Activated naive CD8-positive, alpha-beta T cell treated with anti-CD3 and anti-CD28 coated beads, Interleukin-2, amount 50 U/mL, for 16 hours (primary cell): ENCODE data around the gene ANTXRL.
"Not testable (repeated sequence)": the region's sequence is repeated elsewhere in the genome, so short reads cannot be mapped to it uniquely, and the experiment has no call there.

Experiments used
- DNase-seq: peaks from one replicate; pipeline ENCODE4 v3.0.0-alpha.2; 2020; ENCODE audit warnings: low read depth, low spot score

Gene ANTXRL

GRCh38 chr10:46254467-46254866 is 32.3 kb upstream of the ANTXRL start:
- DNase-seq, result no peak

DNA sequence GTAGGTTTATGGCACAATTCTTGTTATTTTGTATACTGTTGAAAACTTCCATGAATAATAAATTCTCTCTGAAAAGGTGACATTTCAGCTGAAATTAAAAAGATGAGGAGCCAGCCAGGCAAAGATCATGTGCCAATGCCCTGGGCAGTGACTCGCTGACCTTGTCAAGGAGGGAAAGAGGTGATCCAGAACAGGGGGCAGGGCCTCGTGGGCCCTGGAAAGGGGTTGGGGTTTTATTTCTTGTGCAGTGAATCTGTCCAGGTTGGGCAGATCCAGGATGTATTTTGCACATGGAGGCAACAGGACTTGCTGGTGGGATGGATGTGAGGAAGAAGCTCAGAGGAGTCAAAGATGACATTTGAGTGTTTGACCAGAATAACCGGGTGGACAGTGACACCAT is 31.6 kb upstream of the ANTXRL start:
- DNase-seq, result not testable (repeated sequence)

DNA sequence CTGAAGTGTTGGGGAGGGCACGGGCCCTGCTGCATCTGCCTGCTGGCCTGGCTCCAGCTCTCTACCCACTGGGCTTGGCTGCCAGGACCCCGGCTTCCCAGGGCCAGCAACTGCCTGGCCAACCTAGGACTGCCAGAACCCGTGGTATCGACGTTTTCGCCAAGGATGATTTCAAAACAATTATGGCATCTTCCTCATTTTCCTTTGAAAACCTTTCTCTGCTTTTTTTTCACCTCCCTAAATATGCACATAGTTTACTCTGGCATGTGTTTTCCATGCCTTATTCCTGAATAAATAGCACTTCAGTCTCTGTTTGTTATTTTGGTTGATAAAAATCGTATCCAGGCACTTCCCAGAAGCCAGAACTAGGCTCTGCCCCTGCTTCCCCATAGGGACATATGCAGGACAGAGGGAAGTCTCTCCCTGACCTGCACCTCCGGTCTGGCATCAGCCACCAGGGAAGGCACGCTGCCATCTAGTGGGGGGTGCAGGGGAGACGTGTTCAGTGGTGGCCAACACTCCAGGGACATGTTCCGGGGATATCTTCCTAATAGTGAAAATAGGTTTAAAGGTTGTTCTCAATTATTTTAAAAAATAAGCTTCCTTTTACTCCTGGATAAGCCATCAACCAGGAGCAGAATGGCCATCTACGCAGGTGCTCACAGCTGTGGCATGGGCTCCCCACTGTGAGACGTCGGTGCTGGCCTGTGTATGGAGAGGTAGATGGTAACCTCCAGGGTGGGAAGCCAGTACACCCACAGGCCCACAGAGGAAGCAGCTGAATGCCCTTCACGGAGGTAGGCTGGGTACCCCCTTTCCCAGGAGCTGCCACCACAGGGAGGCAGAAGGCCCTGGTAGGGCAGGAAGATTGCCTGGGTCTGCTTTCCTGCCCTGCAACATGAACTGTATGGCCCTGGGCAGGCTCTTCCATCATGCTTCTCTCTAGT is 30.7 kb upstream of the ANTXRL start:
- DNase-seq, result no peak

DNA sequence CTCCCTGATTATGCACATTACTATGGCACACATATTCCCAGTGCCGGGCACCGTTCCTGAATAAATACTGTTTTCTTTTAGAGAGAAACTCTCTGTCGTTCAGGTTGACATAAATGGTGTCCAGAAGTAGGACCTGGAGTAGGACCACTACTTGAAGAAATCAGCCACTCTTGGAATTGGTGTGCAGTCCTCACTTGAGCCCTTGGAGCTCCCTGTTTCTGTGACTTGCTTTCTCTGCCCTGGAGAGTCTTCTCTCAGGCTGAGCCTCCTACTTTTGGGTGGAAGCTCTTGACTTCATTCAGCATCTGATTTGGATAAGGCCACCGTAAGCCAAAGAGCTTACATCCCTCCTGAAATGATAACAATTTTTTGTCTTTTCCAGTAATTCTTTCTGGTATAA is 29.7 kb upstream of the ANTXRL start:
- DNase-seq, result no peak

GRCh38 chr10:46262906-46263560 is 23.8 kb upstream of the ANTXRL start:
- not testable (repeated sequence) for DNase-seq

DNA sequence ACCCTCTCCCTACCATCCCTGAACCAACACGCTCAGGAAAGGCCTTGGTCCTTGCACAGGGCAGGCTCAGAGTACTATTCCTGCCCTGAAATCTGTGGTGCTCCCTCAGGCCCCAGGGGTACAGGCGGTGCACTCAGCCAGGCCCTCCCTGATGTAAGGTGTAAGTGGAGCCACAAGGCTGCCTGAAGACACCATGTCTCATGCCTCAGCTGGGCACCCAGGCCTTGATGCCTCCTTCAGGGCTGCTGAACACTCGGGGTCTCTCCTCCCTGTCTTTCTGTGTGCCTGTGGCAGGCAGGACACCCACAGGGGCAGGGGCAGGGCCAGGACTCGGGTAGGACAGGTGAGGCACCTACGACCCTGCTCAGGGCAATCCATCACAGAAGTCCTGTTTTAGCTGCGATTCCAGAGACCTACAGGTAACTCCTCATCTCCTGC is 22.9 kb upstream of the ANTXRL start:
- no peak for DNase-seq

DNA sequence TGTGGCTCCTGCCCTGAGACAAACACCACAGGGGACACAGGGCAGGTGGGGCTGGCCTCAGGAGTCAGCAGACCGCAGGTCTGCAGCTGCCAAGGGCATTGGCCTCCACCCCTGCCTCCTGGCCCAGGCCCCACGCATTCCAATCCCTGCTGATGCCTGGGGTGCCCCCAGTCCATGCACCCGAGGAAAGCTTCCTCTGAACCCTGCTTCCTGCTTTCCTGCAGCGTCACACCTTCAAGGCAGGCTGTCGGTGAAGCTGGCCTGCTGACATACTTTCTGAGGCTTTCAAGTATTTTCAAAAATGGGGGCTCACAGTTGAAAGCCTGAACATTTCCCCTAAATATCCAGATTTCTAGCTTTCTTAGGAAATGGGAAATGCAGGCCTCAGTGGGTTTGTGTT is 22.5 kb upstream of the ANTXRL start:
- DNase-seq, result no peak

DNA sequence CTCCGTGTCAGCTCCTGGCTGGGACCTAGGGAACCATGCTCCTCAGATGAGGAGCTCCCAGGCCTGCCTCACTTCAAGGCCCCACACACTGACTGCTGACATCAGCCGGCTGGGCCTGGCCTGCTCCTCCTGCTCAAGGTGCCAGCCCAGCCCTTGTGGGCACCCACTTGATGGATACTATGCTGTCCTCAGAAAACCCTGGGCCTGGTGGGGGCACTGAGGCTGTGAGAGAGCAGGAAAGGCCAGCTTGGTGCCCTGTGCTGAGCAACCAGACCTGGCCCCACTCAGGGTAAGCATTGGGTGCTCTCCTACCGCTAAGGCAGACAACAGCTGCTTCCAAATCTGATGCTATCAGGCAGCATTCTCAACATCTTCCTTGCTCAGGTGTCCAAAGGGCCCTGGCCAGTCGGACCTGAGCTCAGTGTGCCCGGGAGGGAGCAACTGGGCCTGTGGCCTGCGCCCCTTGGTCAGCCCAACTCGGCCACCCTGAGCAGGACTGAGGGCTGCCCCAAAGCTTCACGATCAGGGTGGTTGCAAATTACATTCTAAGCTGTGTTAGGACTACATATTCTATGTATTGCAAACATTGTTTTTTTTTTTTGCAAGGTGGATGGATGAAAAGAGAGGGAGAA is 21.9 kb upstream of the ANTXRL start:
- DNase-seq, result no peak

- DNase-seq, result not testable (repeated sequence)
Observed at GRCh38 chr10:46265566-46266305, 21.1 kb upstream of the ANTXRL start.

DNA sequence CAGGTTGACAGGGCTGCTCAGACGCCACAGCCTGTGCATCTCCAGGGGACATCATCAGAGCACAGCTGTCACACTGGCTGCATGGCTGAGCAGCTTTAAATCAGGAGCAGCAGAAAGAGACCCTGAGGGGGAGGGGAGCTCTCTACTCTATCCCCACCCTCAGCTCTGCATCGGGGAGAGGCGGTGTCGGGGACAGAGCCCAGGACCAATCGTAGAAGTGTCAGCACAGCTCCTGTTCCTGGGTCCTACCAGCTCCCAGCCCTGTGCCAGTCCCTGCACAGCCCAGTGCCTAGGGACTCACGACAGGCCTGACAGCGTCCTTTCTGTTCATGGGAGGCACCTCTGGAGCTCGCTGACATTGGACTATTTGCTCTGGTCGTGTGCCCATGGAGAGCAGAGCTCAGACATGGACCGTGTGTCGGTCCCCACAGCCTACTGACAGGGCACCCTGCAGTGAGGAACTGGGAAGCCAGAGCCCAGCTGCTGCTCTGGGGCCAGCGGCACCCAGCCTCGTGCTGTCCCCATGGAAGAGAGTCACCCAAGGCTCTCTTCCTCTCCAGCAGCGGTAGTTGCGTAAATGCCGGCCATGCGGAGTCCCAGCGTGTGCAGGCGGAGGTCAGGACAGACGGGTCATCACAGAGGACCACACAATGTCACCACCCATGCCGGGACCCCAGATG is 20.4 kb upstream of the ANTXRL start:
- no peak for DNase-seq

DNA sequence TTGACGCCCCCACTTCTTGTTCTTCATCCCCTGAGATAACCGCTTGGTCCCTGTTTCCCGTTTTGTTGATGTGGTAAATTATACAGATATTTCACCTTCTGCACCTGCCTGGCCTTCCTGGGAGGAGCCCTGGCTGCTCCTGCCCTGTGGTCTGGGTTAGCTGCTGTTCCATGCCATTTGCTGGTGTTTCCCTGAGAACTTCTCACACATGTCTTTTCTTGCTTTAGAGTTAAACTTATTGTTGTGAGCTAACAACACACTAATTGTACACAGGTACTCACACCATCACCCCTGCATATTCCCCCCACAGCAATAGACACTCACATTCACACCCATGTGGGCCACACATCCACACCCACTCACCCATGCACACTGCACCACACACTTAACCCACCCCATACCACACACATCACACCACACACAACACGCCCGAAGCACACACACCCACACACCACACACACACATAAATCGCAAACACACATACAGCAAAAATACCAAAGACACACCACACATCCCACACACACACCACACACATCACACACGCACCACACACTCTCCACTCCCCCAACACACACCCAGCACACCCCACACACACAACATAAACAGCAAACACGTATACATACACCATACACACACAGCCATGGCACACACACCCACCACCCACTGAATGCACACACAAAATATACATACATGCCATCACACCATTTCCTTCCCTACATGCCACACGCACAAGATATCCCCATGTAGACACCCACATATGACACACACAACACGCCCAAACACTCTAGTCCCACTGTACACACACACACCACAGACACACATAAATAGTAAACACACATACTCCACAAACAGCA is 19.4 kb upstream of the ANTXRL start:
- DNase-seq, result no peak

DNA sequence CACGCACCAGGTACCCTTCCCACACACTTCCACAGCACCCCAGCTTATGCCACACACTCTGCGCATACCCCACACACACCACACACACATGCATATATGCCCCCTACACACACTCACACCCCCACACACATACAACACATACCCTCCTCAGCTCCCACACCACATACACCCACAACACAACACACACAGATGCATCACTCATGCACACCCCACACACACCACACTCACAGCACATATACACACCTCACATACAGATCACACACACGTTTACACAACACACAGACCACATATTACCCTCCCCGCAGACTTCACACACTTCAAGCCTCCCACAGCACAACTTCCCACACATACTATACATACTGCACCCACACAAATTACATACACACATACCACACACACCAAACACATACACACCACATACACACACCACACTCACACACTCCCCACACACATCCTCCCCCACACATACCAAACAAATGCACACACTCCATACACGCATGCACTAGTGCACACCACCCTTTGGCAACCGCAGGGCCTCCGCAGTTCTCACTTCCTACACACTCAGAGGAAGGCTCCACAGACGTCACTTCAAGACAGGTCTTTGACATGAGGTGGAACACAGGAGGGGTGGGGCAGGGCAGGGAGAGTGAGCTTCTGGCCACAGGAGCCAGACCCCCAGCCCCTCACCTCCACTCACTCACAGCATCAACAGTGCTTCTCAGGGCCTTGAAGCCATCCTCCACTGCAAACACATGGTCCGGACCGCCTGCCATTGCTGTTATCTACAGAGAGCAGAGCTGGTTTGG is 18.5 kb upstream of the ANTXRL start:
- no peak for DNase-seq

DNA sequence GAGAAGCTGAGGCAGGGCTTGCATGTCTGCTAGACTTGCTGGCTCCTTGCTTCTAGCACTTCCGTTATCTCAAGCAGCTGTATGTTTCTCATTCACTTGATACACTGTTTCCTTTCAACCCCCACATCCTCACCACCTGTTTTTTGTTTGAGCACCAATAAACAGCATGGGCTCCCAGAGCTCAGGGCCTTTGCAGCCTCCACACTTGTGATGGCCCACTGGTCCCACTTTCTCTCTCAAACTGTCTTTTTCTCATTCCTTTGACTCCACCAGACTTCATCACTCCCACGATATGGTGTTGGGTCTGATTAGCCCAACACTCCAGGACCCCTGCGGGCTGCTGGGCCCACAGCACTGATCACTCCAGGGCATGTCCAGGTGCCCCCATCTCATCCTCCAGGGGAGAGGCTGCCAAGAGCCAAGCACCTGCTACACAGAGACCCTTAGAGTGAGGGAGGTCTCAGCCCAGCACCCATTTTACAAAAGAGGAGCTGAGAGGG is 17.2 kb upstream of the ANTXRL start:
- not testable (repeated sequence) for DNase-seq

- DNase-seq, result no peak
Observed at GRCh38 chr10:46270086-46270811, 16.5 kb upstream of the ANTXRL start.

GRCh38 chr10:46270963-46271530 is 15.8 kb upstream of the ANTXRL start:
- DNase-seq, result not testable (repeated sequence)

DNA sequence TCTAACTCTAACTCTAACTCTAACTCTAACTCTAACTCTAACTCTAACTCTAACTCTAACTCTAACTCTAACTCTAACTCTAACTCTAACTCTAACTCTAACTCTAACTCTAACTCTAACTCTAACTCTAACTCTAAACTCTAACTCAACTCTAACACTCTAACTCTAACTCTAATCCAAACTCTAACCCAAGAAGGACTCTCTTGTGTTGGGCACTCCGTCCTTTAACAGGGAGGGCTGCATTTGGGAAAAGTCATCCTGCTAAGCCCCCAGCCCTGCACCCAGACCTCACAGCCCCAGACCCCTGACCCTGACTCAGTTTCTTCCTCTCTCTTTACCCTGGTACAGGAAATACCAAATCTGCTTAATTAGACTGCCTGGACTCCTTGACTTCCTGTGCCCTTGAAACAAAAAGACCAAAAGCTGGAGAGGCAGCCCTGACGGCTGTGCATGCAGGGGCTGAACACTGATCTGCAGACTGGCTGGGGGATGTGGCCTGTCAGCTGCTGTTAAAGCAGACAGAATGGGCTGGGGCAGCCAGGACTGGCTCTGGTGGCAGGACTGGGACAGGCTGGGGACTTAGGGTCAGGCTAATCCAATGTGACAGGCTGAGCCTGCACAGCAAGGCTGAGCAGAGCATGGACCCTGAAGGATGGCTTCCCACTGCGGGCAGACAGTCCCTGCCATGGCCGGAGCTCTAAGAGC is 14.8 kb upstream of the ANTXRL start:
- not testable (repeated sequence) for DNase-seq

DNA sequence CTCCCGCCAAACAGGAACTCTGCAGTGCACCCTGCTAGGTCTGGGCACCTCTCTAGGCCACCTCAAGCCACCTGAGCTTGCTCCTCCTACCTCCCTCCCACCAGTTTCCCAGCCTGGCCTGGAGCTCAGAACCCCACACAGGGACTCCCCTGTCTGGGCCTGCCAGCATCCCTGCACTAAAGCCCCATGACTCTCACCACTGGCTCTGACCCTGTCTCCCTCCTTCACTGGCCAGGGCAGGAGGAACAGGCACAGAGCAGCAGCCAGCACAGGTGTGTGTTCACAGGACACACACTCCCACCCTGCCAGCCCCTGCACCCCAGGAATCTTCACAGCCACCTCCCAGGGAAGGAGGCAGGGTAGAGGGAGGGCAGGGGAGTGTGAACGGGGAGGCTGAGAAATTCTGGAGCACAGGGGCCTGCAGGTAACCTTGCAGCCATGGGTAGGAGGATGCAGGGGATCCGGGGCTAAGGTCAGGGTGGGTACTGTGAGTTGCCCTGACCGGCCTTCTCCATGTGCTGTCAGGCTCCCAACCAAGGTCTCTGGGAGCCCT is 13.9 kb upstream of the ANTXRL start:
- no peak for DNase-seq
